Activated gamma-delta T cell treated with Interleukin-2 at 50 U/mL for 16 hours (primary cell): ENCODE results near the gene FLNB.
"Not testable (repeated sequence)": the region's sequence is repeated elsewhere in the genome, so short reads cannot be mapped to it uniquely, and the experiment has no call there.

ENCODE experiments used
- DNase-seq: peaks from one replicate; pipeline ENCODE4 v3.0.0-alpha.2; 2020

Gene FLNB

GRCh38 chr3:57981483-57982087 is 26.6 kb upstream of the FLNB start:
- no peak for DNase-seq

- no peak for DNase-seq
Measured at GRCh38 chr3:57982561-57983243, 25.5 kb upstream of the FLNB start.

GRCh38 chr3:57983734-57984518 is 24.3 kb upstream of the FLNB start:
- DNase-seq = peak; percentile 10

GRCh38 chr3:57985176-57985983 is 22.8 kb upstream of the FLNB start:
- no peak for DNase-seq

GRCh38 chr3:57985984-57986246 is 22.3 kb upstream of the FLNB start:
- no peak for DNase-seq

GRCh38 chr3:57986261-57986660 is 22.0 kb upstream of the FLNB start:
- no peak for DNase-seq

GRCh38 chr3:57989198-57989597 is 19.0 kb upstream of the FLNB start:
- not testable (repeated sequence) for DNase-seq

- no peak for DNase-seq
Measured at GRCh38 chr3:57989646-57990045, 18.6 kb upstream of the FLNB start.

- DNase-seq = no peak
Measured at GRCh38 chr3:57992452-57993213, 15.6 kb upstream of the FLNB start.

GRCh38 chr3:57998366-57999283 is 9.6 kb upstream of the FLNB start:
- no peak for DNase-seq

- DNase-seq = no peak
Measured at GRCh38 chr3:57999417-58000115, 8.7 kb upstream of the FLNB start.

GRCh38 chr3:58000306-58001085 is 7.7 kb upstream of the FLNB start:
- no peak for DNase-seq

- no peak for DNase-seq
Measured at GRCh38 chr3:58001086-58001467, 7.1 kb upstream of the FLNB start.

- DNase-seq = no peak
Measured at GRCh38 chr3:58001979-58002378, 6.2 kb upstream of the FLNB start.

- no peak for DNase-seq
Measured at GRCh38 chr3:58003093-58003492, 5.1 kb upstream of the FLNB start.

- no peak for DNase-seq
Measured at GRCh38 chr3:58004973-58005372, 3.2 kb upstream of the FLNB start.

GRCh38 chr3:58005669-58006068 is 2.6 kb upstream of the FLNB start:
- DNase-seq = no peak

GRCh38 chr3:58006661-58007060 is 1.6 kb upstream of the FLNB start:
- DNase-seq = no peak

GRCh38 chr3:58009026-58009748 is 965 bp downstream of the FLNB start:
- peak; percentile 15 for DNase-seq
